CD14-positive monocyte (primary cell): ENCODE data around the gene SASH1. TPM values are rescaled to one million over a fixed set of nuclear protein-coding genes. Genes with fewer than 3 reads are reported as not detected.

Experiments used
- DNase-seq, 3 donors: peaks; one replicate each; pipeline ENCODE4 v3.0.0-alpha.2; 2011 to 2022
- H2AFZ ChIP-seq: 2 replicates; pipeline ENCODE4 v1.6.0; 2012; ENCODE audit warnings: mild to moderate bottlenecking, low read depth, low read length, inconsistent platforms; ENCODE audit not compliant: insufficient read depth, poor library complexity, severe bottlenecking
- H3K27ac ChIP-seq, 2 donors: 1 replicate in 1 of 2; 2 replicates in 1 of 2; pipeline ENCODE4 v1.5.1; 2012 to 2013; ENCODE audit warnings: low read length in 2 of 2, control low read depth in 1 of 2, inconsistent platforms in 1 of 2, low read depth in 1 of 2, mild to moderate bottlenecking in 1 of 2
- H3K27me3 ChIP-seq, 2 donors: one replicate each; pipeline versions ENCODE4 v1.6.0 to v1.6.1; 2011 to 2013; ENCODE audit warnings: low read length in 2 of 2; ENCODE audit not compliant: control insufficient read depth in 2 of 2, insufficient read depth in 2 of 2
- H3K36me3 ChIP-seq, 2 donors: replicated peaks in 1 of 2; 1 replicate in 1 of 2; 2 replicates in 1 of 2; pipeline versions ENCODE4 v1.5.1 to v1.6.1; 2012 to 2013; ENCODE audit warnings: low read length in 2 of 2, control low read depth in 1 of 2, inconsistent platforms in 1 of 2, mild to moderate bottlenecking in 1 of 2; ENCODE audit not compliant: insufficient read depth in 2 of 2, control insufficient read depth in 1 of 2
- H3K4me1 ChIP-seq, 2 donors: 1 replicate in 1 of 2; 2 replicates in 1 of 2; pipeline versions ENCODE4 v1.5.1 to v1.6.1; 2012 to 2013; ENCODE audit warnings: low read length in 2 of 2, control low read depth in 1 of 2, inconsistent platforms in 1 of 2, mild to moderate bottlenecking in 1 of 2, moderate library complexity in 1 of 2; ENCODE audit not compliant: insufficient read depth in 2 of 2, control insufficient read depth in 1 of 2
- H3K4me2 ChIP-seq: replicated peaks from 2 replicates; pipeline ENCODE3; 2012; ENCODE audit warnings: low read length, moderate library complexity, mild to moderate bottlenecking; ENCODE audit not compliant: poor library complexity, severe bottlenecking; ENCODE audit errors: extremely low read depth
- H3K4me3 ChIP-seq, 3 experiments: fragments of 200-600 bp in 1 of 3; sonication (generic) in 1 of 3; replicated peaks in 1 of 3; 1 replicate in 2 of 3; 2 replicates in 1 of 3; pipeline ENCODE4 v1.5.1; 2011 to 2013; ENCODE audit warnings: low read length in 3 of 3, mild to moderate bottlenecking in 3 of 3, control low read depth in 2 of 3, low read depth in 2 of 3, inconsistent platforms in 1 of 3, moderate library complexity in 1 of 3
- H3K79me2 ChIP-seq: 2 replicates; pipeline ENCODE4 v1.6.0; 2012; ENCODE audit warnings: mild to moderate bottlenecking, control low read depth, inconsistent platforms, low read length, moderate library complexity; ENCODE audit not compliant: insufficient read depth
- H3K9ac ChIP-seq: 2 replicates; pipeline ENCODE4 v1.6.0; 2017; ENCODE audit warnings: low read length, mild to moderate bottlenecking; ENCODE audit not compliant: insufficient read depth, poor library complexity, severe bottlenecking
- H3K9me3 ChIP-seq, 2 donors: replicated peaks in 1 of 2; 1 replicate in 1 of 2; 2 replicates in 1 of 2; pipeline versions ENCODE4 v1.5.1 to v1.6.1; 2012 to 2013; ENCODE audit warnings: low read length in 2 of 2, control low read depth in 1 of 2; ENCODE audit not compliant: control insufficient read depth in 1 of 2, insufficient read depth in 1 of 2
- H4K20me1 ChIP-seq: 2 replicates; pipeline ENCODE4 v1.6.0; 2012; ENCODE audit warnings: mild to moderate bottlenecking, low read length, control low read depth, moderate library complexity; ENCODE audit not compliant: insufficient read depth
- H3K27ac Mint-ChIP-seq, 7 donors: one replicate each; pipeline ENCODE4 v1.8.0; 2020; ENCODE audit warnings: mild to moderate bottlenecking in 7 of 7, mixed read lengths in 7 of 7, moderate library complexity in 6 of 7, inconsistent platforms in 2 of 7
- H3K27me3 Mint-ChIP-seq, 3 donors: one replicate each; pipeline ENCODE4 v1.8.0; 2021 to 2022; ENCODE audit warnings: low read depth in 3 of 3, mild to moderate bottlenecking in 3 of 3, mixed read lengths in 3 of 3, moderate library complexity in 3 of 3, inconsistent platforms in 1 of 3
- H3K36me3 Mint-ChIP-seq, 2 donors: one replicate each; pipeline ENCODE4 v1.8.0; 2020; ENCODE audit warnings: mixed read lengths in 2 of 2, inconsistent platforms in 1 of 2, mild to moderate bottlenecking in 1 of 2
- H3K4me1 Mint-ChIP-seq: one replicate; pipeline ENCODE4 v1.8.0; 2020; ENCODE audit warnings: mild to moderate bottlenecking, mixed read lengths
- H3K4me3 Mint-ChIP-seq, 2 donors: one replicate each; pipeline ENCODE4 v1.8.0; 2020; ENCODE audit warnings: mild to moderate bottlenecking in 2 of 2, mixed read lengths in 2 of 2, moderate library complexity in 1 of 2
- H3K9me3 Mint-ChIP-seq, 7 donors: one replicate each; pipeline ENCODE4 v1.8.0; 2020 to 2022; ENCODE audit warnings: mixed read lengths in 7 of 7, mild to moderate bottlenecking in 6 of 7, moderate library complexity in 6 of 7, inconsistent platforms in 2 of 7
- CTCF ChIP-seq: fragments of 200-600 bp; IDR thresholded peaks from one replicate; pipeline ENCODE4 v1.8.0; 2022; ENCODE audit warnings: antibody characterized with exemption, mild to moderate bottlenecking
- WGBS: methylation state at CpG from one replicate; pipeline ENCODE4 v1.1.5; 2013; ENCODE audit warnings: missing lambda C conversion rate; ENCODE audit not compliant: insufficient coverage; 5-methylcytosine and 5-hydroxymethylcytosine counted together
- intact Hi-C, 2 donors: fragments of 100-400 bp; cut with micrococcal nuclease; formaldehyde crosslinking; loops; one replicate each; pipeline versions ENCODE4 v1.15.0 to v1.15.1; 2023
- polyA plus RNA-seq, 3 donors: library from polyadenylated mRNA; depleted of rRNA in 1 of 3; unstranded in 2 of 3; stranded (reverse) in 1 of 3; fragments of 300-500 nt in 2 of 3; fragments of >200 nt in 1 of 3; fragmentation: Illumina TruSeq in 2 of 3; gene quantifications; 1 replicate in 2 of 3; 2 replicates in 1 of 3; pipeline ENCODE4 v1.2.3, GENCODE V29; 2012 to 2021

The SASH1 gene
- polyA plus RNA-seq, 3 donors, result 0.90 to 5.1 (median 4.7) TPM

GRCh38 chr6:148507774-148508173 is 165.1 kb downstream of the SASH1 start:
- Histone ChIP-seq H3K27me3 (peaks cover 0 to 2% of the 10 kb centered on the region in 2 donors), H3K4me2 (no peak overlapping the region), H4K20me1 (no peaks in the 10 kb centered on the region), H3K27ac (no peak overlapping the region), H3K36me3 (no peaks in the 10 kb centered on the region), H3K4me1 (peaks cover 17% of the 10 kb centered on the region in 2 donors), H3K79me2 (no peaks in the 10 kb centered on the region), H2AFZ (no peak overlapping the region), H3K9me3 (no peaks in the 10 kb centered on the region), H3K9ac (no peak overlapping the region), H3K4me3 (no peak overlapping the region)
- no peak for DNase-seq
- Mint-ChIP-seq H3K4me1 (peaks cover 22% of the 10 kb centered on the region), H3K27ac (no peak overlapping the region), H3K9me3 (peaks cover 0 to 2% (median 0%) of the 10 kb centered on the region in 7 donors), H3K4me3 (no peak overlapping the region), H3K27me3 (peaks cover 4 to 17% (median 11%) of the 10 kb centered on the region in 3 donors), H3K36me3 (no peaks in the 10 kb centered on the region)
- WGBS, result 83% methylated on average over 3 of the region's 5 CpGs
- TF ChIP-seq CTCF, result no peak
- intact Hi-C loops, result no loop called here

DNA sequence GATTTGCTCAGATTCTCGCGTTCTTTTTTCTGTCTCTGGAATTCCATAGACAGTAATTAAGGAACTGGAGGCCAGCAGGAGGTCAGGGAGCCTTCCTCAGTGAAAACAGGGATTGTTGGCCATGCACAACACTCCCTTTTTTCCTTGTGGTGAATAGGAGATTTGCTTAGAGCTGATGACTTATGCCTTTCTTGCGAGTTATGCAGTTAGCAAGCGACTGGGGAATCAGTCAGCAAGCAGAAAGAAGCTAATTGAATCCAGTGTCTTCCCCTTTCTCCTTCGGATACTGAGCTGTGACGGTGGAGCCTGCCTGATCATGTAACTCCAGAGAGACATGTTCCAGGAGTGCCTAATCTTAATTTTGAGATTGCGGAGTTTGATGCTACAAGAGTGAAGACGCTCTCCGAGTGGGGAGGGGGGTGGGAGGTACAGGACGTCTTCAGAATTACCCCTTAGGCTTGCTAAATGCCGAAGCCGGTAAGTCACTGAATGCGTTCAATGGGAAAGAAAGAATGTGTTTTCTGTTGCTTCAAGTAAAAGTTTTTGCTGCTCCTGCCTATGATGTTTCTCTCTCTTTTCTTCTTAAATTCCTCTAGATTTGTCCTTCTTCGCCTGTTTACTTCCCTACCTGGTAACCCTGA is 165.9 kb downstream of the SASH1 start:
- H3K9me3 ChIP-seq, result no peaks in the 10 kb centered on the region
- H3K36me3 ChIP-seq, result no peaks in the 10 kb centered on the region
- Mint-ChIP-seq H3K27ac (no peak overlapping the region), H3K4me1 (peaks cover 20% of the 10 kb centered on the region), H3K27me3 (peaks cover 4 to 17% (median 13%) of the 10 kb centered on the region in 3 donors), H3K4me3 (peak overlapping the region in 1 of 2 donors; percentile 5), H3K9me3 (peaks cover 0 to 2% (median 0%) of the 10 kb centered on the region in 7 donors), H3K36me3 (no peaks in the 10 kb centered on the region)
- H3K79me2 ChIP-seq, result no peaks in the 10 kb centered on the region
- DNase-seq, result no peak
- 94% methylated on average over 4 of the region's 14 CpGs for WGBS
- peaks cover 17% of the 10 kb centered on the region in 2 donors for H3K4me1 ChIP-seq
- no peak overlapping the region for H3K4me3 ChIP-seq
- peaks cover 0 to 2% of the 10 kb centered on the region in 2 donors for H3K27me3 ChIP-seq
- no peak overlapping the region for H2AFZ ChIP-seq
- intact Hi-C loops, result no loop called here
- H3K4me2 ChIP-seq, result no peak overlapping the region
- no peaks in the 10 kb centered on the region for H4K20me1 ChIP-seq
- TF ChIP-seq CTCF, result no peak
- no peak overlapping the region for H3K9ac ChIP-seq
- H3K27ac ChIP-seq, result no peak overlapping the region
